Stimulated activated CD8-positive, alpha-beta memory T cell treated with anti-CD3 and anti-CD28 coated beads, Interleukin-15, amount 100 ng/mL, for 24 hours (primary cell): ENCODE measurements around the gene CELSR2.

ENCODE experiments used
- DNase-seq: peaks from one replicate; pipeline ENCODE4 v3.0.0-alpha.2; 2020; ENCODE audit warnings: low read depth

Gene CELSR2

DNA sequence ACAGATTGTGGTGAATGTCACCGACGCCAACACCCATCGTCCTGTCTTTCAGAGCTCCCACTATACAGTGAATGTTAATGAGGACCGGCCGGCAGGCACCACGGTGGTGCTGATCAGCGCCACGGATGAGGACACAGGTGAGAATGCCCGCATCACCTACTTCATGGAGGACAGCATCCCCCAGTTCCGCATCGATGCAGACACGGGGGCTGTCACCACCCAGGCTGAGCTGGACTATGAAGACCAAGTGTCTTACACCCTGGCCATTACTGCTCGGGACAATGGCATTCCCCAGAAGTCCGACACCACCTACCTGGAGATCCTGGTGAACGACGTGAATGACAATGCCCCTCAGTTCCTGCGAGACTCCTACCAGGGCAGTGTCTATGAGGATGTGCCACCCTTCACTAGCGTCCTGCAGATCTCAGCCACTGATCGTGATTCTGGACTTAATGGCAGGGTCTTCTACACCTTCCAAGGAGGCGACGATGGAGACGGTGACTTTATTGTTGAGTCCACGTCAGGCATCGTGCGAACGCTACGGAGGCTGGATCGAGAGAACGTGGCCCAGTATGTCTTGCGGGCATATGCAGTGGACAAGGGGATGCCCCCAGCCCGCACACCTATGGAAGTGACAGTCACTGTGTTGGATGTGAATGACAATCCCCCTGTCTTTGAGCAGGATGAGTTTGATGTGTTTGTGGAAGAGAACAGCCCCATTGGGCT lies 3.0 kb downstream of the CELSR2 start:
- no peak for DNase-seq

DNA sequence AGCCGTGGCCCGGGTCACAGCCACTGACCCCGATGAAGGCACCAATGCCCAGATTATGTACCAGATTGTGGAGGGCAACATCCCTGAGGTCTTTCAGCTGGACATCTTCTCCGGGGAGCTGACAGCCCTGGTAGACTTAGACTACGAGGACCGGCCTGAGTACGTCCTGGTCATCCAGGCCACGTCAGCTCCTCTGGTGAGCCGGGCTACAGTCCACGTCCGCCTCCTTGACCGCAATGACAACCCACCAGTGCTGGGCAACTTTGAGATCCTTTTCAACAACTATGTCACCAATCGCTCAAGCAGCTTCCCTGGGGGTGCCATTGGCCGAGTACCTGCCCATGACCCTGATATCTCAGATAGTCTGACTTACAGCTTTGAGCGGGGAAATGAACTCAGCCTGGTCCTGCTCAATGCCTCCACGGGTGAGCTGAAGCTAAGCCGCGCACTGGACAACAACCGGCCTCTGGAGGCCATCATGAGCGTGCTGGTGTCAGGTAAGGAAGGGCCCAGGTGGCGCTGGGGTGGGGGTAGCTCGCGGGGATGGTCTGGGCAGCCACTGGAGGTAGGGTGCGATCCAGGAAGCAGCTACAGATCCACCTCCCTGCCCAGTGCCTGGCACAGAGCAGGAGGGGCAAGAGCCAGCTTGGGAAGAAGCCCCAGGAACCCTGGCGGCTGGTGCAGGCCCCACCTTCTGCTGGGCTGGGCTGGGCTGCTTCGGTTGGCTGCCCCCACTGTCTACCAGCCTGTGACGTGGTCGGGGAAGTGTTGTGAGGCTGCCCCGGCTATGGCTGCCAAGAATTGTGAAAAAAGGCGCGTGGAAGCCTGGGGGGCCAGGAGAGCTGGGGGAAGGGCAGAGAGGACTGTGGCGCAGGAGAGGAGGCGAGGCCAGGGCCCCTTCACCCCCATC lies 3.8 kb downstream of the CELSR2 start:
- no peak for DNase-seq

DNA sequence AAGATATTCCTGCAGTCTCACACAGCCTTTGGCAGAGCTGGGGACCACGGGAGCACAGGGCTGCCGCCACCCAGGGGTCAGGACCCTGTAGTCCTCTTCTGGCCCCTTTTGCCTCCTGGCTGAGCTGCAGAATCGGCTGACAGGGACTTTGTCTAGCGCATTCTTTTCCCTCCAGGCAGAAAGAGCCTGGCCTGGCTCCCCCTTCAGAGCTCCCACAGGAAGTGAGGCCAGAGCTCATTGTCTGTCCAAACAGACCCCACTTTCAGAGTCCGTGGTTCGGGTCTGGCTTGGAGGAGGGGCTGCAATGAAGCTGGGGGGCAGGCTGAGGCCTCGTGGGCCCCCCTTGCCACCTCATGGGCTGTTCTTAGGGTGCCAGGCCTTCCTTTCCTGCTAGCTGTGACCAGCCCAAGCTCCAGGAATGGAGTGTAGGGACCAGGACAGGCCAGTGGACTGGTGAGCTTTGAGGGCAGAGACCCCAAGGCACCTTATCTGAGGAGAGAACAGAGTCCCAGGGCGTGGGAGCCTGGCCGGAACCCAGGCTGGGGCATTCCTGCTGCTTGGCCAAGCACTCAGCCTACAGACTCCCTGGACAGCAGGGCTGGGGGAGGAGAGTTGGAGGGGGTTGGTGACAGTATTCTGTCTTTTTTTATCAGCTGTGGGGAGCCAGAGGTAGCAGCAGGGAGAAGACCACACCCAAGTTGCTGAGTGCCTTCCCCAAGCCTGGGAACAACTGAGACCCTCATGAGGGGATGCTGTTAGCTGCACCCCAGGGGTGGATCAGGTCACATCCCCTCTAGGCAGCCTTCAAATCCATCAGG lies 4.7 kb downstream of the CELSR2 start:
- DNase-seq = no peak

DNA sequence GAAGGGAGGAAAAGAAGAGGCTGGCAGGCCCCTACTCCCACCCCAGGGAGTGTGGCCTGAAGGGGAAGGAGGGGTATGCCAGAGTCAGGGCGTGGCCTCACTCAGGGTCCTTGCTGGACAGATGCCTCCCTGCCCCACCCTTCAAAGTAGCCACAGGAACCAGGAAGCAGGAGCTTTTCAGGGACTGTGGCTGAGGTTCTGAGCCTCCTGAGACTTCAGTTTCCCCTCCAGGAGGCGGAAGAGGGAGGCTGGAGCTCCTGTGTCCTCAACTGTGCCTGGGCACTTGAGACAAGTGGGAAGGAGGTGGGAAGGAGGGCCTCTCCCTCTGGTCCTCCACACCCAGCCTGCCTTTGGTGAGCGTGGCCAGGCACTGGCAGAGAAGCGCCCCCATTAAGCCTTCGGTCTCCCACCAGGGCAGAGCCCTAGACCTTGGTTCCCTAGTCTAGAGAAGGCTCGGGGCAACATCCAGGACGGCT lies 5.3 kb downstream of the CELSR2 start:
- no peak for DNase-seq

DNA sequence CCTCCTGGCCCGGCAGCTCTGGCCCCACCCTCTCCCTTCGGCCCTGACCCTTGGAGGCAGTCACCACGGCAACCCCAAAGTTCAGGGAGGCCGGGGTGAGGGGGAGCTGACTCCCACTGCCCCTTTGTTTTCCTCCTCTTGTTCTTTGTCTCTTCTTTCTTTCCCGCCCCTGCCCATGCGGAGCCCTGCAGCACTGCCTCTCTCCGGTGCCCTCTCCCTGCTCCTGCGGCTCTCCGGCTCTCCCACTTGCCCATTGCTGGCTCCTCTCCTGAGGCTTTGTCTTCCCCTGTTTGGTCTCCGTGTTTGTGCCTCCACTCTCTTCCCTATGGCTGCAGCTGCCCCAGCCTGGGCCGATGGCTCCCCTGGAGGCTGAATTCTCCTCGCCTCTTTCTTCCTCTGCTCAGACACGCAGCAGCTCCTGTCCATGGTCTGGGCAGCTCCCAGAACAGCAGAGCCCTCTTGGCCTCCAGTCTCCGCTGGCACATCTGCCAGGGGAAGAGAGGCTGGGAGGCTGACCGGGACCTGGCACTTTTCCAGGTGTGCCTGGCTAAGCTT lies 5.8 kb downstream of the CELSR2 start:
- DNase-seq = no peak

DNA sequence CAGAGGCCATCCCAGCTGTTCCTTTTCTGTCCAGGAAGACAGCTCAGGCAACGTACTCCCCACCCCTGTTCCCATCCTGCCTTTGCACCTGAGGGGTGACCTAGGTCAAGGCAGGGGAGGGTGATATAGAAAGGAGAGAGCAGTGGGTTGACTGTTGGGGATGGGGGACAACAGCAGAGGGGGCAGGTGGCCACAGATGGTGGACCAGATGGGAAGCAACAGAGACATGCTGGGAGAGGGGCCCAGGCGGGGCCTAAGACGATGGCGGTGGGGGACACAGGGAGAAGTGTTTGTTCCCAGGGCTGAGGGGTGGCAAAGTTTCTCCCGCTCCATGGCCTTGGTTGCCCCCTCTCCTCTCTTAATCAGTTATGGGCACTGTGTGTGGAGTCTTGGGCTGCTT lies 6.3 kb downstream of the CELSR2 start:
- no peak for DNase-seq

DNA sequence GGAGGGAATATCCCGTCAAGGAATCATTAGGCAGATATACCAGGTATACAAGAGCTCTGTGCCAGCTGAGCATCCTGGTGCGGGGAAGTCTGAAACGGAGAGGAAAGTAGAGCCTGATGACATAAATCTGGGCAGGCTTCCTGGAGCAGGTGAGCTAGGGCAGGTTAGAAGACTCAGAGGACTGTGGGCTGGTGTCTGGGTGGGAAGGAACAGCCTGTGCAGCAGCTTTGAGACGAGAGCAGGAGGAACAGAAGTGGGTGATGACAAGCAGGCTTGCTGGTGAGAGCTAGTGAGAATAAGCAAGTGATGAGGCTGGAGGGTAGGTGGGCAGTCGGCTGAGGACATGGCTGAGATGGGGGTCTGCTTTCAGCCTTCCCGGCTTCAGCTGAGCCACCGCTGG lies 6.7 kb downstream of the CELSR2 start:
- no peak for DNase-seq

DNA sequence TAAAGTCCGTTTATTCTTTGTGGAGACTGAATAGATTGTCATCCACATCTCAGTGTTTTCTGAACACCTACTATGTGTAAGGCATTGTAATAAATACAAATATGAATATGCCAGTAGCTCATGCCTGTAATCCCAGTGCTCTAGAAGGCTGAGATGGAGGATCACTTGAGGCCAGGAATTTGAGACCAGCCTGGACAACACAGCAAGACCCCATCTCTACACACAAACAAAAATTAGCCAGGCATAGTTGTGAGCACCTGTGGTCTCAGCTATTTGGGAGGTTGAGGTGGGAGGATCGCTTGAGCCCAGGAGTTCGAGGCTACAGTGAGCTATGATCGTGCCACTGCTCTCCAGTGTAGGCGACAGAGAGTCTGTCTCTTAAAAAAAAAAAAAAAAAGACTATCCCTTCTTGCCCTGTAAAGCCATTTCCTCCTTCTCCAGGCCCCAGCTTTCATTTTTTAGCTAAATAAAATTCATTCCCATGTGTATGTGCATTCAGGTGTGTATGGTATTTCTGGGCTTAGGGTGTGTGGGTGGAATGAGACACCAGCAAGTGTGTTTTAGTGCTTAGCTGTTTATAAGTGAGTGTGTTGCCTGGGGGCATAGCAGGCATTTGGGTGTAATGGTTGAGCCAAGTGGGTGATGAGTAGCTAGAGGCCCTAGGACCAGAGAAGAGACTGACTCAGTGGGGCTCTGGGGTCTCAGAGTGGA lies 7.8 kb downstream of the CELSR2 start:
- no peak for DNase-seq

DNA sequence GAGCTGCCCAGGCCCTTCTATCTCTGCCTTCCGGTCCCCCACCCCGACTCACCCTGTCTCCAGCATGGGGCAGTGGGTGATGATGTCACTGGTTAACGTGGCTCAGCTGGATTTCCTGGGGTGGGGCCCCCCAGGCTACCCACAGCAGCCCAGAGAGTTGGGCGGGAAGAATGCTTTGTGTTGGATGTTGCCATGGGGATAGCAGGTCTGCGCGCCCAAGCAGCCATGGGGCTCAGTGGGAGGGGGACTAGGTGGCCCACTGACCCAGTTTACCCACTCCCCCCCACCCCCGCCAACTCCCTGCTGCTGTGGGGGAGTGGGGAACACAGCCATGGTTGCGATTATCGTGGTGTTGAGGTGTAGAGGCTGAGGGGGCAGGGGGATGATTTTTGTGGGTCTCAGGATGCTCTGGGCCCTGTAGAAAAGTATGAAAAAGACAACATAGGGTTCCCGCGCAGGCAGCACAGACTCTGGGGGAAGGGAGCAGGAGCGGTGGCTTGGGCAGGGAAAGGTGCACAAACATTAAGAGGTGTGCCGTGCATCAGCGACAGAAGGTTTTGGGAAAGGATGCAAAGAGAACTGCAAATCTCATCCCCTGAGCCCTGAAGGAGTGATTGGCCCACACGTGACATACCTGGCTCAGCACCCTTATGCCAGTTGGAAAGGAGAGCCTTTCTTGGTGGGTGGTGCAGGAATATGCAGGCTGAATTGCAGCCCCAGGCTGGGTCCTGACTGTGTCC lies 8.5 kb downstream of the CELSR2 start:
- no peak for DNase-seq

DNA sequence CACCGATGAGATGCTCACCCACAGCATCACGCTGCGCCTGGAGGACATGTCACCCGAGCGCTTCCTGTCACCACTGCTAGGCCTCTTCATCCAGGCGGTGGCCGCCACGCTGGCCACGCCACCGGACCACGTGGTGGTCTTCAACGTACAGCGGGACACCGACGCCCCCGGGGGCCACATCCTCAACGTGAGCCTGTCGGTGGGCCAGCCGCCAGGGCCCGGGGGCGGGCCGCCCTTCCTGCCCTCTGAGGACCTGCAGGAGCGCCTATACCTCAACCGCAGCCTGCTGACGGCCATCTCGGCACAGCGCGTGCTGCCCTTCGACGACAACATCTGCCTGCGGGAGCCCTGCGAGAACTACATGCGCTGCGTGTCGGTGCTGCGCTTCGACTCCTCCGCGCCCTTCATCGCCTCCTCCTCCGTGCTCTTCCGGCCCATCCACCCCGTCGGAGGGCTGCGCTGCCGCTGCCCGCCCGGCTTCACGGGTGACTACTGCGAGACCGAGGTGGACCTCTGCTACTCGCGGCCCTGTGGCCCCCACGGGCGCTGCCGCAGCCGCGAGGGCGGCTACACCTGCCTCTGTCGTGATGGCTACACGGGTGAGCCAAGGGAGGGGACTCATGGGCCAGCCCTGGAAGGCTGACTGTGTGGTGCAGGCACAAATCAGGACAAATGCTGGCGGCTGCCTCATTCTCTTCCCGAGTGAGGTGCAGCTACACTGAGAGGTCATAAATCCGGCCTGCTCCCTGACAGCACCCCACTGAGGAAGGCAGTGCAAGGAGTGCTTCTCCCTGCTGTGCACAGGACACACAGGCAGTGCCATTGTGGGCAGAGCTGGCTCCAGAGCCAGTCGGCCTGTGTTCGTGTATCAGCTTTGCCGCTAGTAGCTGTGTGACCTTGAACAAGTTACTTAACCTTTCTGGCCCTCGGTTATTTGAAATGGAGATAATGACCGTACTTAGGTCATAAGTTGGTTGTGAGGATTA lies 9.4 kb downstream of the CELSR2 start:
- DNase-seq = no peak

DNA sequence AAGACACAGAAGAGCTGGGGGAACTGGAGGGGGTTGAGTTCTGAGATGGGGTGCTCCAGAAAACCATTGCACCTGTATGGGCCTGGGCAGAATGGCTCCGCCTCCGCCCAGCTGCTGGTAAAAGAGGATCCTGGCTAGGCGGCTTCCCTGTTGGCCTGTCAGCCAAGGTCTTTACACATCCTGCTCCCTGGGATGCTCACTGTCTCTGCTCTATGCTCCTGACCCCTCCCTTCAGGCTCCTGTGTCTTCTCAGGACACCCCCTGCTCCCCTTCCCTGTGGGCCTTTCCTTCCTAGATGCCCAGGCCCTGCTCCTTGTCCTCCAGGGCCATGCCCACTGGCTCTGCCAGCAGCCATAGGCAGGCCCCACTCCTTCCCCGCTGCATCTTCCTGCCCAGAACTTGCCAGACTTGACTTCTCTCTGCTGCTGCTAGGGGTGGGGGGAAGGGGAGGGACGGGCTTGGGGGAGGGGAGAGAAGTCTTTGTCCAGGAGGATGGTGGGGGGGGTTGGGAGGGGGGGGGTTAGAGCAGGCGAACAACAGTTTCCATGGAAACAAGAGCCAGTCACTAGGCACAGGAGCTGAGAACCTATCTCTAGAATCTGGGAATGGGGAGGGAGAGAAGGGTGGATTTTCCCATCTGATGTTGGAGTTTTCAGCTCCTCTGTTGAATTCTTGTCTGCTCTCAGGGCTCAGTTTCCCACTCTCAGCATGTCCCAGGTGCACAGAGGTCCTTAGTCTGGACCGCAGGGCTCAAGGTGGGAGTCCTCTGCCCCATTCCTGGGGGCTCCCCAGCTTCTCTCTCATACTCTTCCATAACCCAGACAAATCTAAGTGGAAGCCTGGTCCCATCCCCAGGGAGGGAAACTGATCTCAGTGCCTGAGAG lies 10.6 kb downstream of the CELSR2 start:
- no peak for DNase-seq

DNA sequence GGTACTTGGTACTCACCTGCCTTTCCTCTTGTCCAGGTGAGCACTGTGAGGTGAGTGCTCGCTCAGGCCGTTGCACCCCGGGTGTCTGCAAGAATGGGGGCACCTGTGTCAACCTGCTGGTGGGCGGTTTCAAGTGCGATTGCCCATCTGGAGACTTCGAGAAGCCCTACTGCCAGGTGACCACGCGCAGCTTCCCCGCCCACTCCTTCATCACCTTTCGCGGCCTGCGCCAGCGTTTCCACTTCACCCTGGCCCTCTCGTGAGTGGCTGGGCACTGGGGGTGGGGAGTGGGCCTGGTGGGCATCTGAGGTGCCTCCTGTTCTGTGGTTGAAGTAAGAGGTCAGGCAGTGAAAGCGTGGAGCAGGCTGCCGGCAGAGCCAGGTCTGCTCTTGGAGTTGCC lies 11.7 kb downstream of the CELSR2 start:
- no peak for DNase-seq

DNA sequence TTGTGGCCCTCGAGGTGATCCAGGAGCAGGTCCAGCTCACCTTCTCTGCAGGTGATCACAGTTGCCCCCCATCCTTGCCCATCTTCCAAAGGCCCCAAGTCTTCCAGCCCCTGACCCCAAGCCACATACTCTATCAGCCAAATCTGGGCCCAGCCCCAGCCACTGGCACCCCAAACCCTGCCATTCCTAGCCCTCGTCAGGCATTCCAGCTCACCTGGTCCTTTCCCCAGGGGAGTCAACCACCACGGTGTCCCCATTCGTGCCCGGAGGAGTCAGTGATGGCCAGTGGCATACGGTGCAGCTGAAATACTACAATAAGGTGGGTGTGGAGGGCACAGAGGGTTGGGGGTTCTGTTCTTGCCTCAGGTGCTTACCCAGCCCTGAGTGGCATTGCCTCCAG lies 12.2 kb downstream of the CELSR2 start:
- no peak for DNase-seq

DNA sequence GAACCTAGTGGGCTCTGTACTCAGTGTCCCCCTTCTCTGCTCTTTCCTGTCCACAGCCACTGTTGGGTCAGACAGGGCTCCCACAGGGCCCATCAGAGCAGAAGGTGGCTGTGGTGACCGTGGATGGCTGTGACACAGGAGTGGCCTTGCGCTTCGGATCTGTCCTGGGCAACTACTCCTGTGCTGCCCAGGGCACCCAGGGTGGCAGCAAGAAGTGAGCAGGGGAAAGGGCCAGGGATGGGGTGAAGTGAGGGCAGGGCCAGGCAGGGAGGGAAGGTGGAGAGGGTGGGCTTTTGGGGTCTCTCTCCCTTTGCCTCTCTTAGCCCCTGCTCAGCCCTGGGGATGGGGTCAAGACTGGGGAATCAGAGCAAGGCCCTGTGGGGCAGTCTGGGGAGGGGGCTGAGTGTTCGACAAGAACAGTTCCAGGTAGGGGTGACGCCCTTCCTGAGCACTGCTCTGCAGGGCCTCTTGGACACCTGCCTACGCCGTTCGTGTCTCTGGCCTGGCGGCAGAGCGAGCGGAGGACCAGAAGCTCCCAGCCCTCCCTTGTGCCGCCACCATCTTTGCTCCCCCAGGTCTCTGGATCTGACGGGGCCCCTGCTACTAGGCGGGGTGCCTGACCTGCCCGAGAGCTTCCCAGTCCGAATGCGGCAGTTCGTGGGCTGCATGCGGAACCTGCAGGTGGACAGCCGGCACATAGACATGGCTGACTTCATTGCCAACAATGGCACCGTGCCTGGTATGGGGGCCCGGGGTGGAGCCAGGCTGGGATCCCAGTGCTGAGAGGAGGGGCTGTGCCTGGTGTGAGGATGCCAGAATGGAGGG lies 13.1 kb downstream of the CELSR2 start:
- no peak for DNase-seq

DNA sequence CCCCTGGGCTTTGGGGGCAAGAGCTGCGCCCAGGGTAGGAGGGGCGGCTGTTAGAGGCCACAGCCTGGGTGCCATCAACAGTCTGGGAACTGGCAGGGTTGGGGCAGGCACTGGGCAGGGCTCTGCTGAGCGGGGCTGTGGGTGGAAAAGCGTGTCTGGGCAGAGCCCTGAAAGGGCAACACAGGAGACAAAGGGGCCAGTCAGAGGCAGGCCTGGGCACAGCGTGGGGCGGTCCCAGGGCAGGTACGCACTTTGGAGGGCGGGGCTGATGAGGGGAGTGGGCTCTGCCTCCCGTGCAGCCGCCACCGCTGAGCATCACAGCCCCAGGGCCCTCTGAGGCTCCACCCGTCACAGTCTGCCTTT lies 13.9 kb downstream of the CELSR2 start:
- no peak for DNase-seq

DNA sequence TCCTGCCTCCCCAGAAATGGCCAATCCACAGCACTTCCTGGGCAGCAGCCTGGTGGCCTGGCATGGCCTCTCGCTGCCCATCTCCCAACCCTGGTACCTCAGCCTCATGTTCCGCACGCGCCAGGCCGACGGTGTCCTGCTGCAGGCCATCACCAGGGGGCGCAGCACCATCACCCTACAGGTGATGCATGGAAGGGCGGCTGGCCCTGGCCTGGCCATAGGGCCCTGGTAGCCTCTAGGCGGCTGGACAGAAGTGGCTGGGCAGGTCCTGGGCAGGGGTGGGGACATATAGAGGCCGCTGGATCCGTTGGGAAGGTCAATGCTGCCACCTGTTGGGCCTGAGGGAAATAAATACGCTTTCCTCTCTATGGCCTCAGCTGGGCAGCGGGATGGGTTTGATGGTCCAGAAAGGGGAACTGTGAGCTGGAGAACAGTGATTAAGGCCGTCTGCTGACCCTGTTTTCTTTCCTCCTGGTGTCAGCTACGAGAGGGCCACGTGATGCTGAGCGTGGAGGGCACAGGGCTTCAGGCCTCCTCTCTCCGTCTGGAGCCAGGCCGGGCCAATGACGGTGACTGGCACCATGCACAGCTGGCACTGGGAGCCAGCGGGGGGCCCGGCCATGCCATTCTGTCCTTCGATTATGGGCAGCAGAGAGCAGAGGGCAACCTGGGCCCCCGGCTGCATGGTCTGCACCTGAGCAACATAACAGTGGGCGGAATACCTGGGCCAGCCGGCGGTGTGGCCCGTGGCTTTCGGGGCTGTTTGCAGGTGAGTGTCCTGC lies 14.4 kb downstream of the CELSR2 start:
- peak; percentile 73 for DNase-seq

DNA sequence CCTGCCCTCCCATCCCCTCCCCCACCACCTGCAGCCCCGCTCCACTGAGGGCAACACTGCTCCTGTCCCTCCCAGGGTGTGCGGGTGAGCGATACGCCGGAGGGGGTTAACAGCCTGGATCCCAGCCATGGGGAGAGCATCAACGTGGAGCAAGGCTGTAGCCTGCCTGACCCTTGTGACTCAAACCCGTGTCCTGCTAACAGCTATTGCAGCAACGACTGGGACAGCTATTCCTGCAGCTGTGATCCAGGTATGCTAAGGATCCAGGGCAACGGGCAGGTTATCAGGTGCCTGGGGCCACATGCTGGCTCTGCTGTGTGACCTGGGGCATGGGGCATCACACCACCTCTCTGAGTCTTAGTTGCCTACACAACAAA lies 15.0 kb downstream of the CELSR2 start:
- DNase-seq = no peak
